ENCODE measurements around the gene TRAPPC5.

DNA sequence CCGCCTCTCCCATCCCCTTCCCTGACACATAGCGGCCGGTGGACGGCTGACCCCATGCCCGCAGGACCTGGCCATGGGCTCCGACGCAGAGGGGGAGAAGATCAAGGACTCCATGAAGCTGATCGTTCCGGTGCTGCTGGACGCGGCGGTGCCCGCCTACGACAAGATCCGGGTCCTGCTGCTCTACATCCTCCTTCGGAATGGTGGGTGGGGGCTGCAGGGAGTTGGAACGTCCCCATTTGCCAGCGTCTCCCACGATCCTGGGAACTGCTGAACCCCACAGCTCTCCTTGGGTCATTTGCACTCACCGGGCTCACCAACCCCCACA is 36.1 kb upstream of the TRAPPC5 start:
- TF ChIP-seq, protein P1, sequence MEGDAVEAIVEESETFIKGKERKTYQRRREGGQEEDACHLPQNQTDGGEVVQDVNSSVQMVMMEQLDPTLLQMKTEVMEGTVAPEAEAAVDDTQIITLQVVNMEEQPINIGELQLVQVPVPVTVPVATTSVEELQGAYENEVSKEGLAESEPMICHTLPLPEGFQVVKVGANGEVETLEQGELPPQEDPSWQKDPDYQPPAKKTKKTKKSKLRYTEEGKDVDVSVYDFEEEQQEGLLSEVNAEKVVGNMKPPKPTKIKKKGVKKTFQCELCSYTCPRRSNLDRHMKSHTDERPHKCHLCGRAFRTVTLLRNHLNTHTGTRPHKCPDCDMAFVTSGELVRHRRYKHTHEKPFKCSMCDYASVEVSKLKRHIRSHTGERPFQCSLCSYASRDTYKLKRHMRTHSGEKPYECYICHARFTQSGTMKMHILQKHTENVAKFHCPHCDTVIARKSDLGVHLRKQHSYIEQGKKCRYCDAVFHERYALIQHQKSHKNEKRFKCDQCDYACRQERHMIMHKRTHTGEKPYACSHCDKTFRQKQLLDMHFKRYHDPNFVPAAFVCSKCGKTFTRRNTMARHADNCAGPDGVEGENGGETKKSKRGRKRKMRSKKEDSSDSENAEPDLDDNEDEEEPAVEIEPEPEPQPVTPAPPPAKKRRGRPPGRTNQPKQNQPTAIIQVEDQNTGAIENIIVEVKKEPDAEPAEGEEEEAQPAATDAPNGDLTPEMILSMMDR (IDR thresholded peaks at IDR 0.05), result no peak
- no peak for TF ChIP-seq POLR2AphosphoS5 (IDR thresholded peaks at IDR 0.05)
- TF ChIP-seq POLR2A (IDR thresholded peaks at IDR 0.05), result no peak
